GM18511 (cell line): ENCODE data around the gene SCEL.
"Not testable (repeated sequence)": the region's sequence is repeated elsewhere in the genome, so short reads cannot be mapped to it uniquely, and the experiment has no call there.

Experiments
- ATAC-seq: cut with Tn5 transposase; IDR thresholded peaks from one replicate; pipeline ENCODE4 v1.9.1; 2021; ENCODE audit warnings: mild to moderate bottlenecking, moderate library complexity; ENCODE audit not compliant: unreplicated experiment

Gene SCEL

GRCh38 chr13:77660841-77661250, 125.3 kb downstream of the SCEL start:
- no peak for ATAC-seq

GRCh38 chr13:77662301-77662700, 126.8 kb downstream of the SCEL start:
- not testable (repeated sequence) for ATAC-seq

GRCh38 chr13:77662831-77663230, 127.3 kb downstream of the SCEL start:
- not testable (repeated sequence) for ATAC-seq

- ATAC-seq, result no peak
Observed at GRCh38 chr13:77674852-77675251, 139.3 kb downstream of the SCEL start.

GRCh38 chr13:77678691-77679235, 143.3 kb downstream of the SCEL start:
- no peak for ATAC-seq

GRCh38 chr13:77687799-77688198, 152.3 kb downstream of the SCEL start:
- no peak for ATAC-seq

GRCh38 chr13:77691871-77692270, 156.4 kb downstream of the SCEL start:
- no peak for ATAC-seq

- no peak for ATAC-seq
Observed at GRCh38 chr13:77692746-77693448, 157.4 kb downstream of the SCEL start.

GRCh38 chr13:77693449-77693940, 158.0 kb downstream of the SCEL start:
- no peak for ATAC-seq
